GM12874 (cell line): Measurements from ENCODE around the gene SLC35E2B.
A peak's percentile ranks its signal among the peaks of the same experiment; 100 is the strongest.

Source experiments
- TF ChIP-seq, protein P1 (sequence below): IDR thresholded peaks from 2 replicates; pipeline ENCODE4 v1.5.1; 2011; ENCODE audit warnings: low read depth, mild to moderate bottlenecking, control low read depth, low read length, moderate library complexity; ENCODE audit not compliant: insufficient read depth

SLC35E2B gene

GRCh38 chr1:1672181-1672965 lies 20.2 kb downstream of the SLC35E2B start:
- TF ChIP-seq, protein P1, sequence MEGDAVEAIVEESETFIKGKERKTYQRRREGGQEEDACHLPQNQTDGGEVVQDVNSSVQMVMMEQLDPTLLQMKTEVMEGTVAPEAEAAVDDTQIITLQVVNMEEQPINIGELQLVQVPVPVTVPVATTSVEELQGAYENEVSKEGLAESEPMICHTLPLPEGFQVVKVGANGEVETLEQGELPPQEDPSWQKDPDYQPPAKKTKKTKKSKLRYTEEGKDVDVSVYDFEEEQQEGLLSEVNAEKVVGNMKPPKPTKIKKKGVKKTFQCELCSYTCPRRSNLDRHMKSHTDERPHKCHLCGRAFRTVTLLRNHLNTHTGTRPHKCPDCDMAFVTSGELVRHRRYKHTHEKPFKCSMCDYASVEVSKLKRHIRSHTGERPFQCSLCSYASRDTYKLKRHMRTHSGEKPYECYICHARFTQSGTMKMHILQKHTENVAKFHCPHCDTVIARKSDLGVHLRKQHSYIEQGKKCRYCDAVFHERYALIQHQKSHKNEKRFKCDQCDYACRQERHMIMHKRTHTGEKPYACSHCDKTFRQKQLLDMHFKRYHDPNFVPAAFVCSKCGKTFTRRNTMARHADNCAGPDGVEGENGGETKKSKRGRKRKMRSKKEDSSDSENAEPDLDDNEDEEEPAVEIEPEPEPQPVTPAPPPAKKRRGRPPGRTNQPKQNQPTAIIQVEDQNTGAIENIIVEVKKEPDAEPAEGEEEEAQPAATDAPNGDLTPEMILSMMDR, result no peak

DNA sequence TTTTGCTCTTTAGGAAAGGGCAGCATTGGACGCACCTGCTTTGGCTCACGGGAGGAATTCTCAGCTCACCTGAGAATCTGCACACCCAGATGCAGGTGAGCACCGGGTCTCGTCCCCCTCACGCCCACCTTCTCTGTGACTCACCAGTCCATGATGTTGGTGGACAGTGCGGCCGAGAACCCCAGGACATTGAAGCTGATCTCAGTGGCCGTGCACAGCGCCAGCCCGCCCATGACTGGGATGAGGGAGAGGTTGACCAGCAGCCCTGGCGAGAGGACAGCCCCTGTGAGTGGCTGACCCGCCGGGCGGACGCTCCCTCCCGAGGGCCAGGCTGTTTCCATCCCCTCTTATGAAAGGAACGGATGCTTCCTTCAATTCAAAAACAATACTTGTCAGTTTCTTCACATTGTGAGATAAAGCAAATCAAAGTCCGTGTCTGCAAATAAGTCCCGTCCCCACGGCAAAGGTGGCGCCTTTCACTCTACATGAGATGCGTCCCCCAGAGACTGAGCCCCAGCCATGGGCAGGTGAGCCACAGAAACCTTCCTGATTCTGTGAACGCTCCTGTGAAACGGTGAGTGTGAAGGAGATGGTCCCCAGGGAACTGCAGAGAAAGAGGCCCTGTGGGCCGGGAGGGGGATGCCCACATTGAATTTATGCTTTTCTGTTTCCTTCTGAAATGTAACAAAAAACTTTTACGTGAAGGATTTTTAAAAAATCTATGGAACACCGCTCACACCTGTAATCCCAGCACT lies 21.1 kb downstream of the SLC35E2B start:
- TF ChIP-seq, protein P1, result no peak

- TF ChIP-seq, protein P1, result no peak
Observed at GRCh38 chr1:1670866-1671265, 21.7 kb downstream of the SLC35E2B start.

- TF ChIP-seq, protein P1, result no peak
Observed at GRCh38 chr1:1669468-1670440, 22.8 kb downstream of the SLC35E2B start.

DNA sequence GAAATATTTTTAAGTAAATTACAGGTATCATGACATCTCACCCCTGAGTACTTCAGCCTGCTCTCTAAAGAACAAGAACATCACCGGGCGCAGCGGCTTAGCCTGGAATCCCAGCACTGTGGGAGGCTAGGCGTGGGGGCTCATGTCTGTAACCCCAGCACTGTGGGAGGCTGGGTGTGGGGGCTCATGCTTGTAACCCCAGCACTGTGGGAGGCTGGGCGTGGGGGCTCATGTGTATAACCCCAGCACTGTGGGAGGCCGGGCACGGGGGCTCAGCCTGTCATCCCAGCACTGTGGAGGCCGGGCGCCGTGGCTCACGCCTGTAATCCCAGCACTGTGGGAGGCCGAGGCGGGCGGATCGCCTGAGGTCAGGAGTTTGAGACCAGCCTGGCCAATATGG lies 26.1 kb downstream of the SLC35E2B start:
- TF ChIP-seq, protein P1, result no peak

DNA sequence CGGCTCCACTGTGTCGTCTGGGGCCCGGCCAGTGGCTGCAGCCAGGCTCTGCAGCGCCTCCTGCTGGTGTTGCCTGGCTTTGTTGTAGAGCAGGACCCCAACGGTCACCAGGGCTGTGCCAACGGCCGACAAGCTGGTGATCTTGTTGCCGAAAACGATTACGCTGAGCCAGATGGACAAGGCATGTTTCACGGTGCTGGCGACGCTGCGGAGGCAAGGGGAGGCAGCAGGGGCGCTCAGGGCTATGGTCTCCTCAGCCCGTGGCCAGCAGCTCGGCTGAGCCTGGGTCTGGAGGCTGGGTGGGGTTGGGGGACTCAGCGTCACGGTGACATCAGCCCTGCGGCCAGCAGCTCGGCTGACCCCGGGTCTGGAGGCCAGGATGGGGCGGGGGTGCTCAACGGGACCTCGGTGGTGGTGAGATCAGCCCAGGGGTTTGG lies 26.8 kb downstream of the SLC35E2B start:
- TF ChIP-seq, protein P1, result peak; percentile 69
